PC-3 (cell line): Measurements from ENCODE around the gene RIPK3.

Source experiments
- EZH2 ChIP-seq: fragments of 300-600 bp; sonication (generic); IDR thresholded peaks from one replicate; pipeline ENCODE4 v1.6.1; 2017; ENCODE audit warnings: antibody characterized with exemption, mild to moderate bottlenecking, low read length; ENCODE audit not compliant: unreplicated experiment
- EZH2phosphoT487 ChIP-seq: fragments of 300-600 bp; sonication (generic); IDR thresholded peaks from 2 replicates; pipeline ENCODE4 v1.6.1; 2018; ENCODE audit warnings: mild to moderate bottlenecking, antibody characterized with exemption, low read length, borderline replicate concordance
- TF ChIP-seq, protein P1 (sequence below): fragments of 300-600 bp; sonication (generic); conservative IDR thresholded peaks from 2 replicates; pipeline ENCODE4 v1.5.1; 2017; ENCODE audit warnings: antibody characterized with exemption, low read depth, mild to moderate bottlenecking, low read length

DNA sequence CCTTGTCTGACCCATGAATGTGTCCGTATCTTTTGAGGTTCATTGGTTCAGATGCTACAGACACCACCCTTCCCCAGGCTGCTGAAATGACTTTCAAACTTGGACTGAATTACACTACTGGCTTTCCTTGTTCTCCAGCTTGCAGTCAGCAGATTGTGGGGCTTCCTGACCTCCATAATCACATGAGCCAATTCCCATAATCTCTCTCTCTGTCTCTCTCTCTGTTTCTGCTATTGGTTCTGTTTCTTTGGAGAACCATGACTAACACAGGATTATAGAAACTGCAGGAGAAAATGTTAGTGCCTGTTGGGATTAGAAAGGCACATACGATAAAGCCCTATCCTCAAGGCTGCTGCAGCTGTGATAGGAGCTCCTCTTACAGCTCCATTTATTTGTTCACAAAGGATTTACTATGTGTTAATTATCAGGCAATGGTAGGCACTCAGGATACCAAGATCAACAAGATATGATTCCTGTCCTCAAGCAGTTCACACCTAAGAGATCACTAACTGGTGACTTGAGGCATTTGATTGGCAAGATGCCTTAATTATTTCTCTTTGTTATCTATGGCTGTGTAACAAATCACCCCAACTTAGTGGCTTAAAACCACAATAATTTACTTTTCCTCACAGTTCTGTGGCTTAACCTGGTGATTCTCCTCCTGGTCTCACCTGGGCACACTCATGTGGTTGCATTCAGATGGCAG lies 48.8 kb upstream of the RIPK3 start:
- TF ChIP-seq, protein P1, sequence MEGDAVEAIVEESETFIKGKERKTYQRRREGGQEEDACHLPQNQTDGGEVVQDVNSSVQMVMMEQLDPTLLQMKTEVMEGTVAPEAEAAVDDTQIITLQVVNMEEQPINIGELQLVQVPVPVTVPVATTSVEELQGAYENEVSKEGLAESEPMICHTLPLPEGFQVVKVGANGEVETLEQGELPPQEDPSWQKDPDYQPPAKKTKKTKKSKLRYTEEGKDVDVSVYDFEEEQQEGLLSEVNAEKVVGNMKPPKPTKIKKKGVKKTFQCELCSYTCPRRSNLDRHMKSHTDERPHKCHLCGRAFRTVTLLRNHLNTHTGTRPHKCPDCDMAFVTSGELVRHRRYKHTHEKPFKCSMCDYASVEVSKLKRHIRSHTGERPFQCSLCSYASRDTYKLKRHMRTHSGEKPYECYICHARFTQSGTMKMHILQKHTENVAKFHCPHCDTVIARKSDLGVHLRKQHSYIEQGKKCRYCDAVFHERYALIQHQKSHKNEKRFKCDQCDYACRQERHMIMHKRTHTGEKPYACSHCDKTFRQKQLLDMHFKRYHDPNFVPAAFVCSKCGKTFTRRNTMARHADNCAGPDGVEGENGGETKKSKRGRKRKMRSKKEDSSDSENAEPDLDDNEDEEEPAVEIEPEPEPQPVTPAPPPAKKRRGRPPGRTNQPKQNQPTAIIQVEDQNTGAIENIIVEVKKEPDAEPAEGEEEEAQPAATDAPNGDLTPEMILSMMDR, result no peak
- TF ChIP-seq EZH2 (no peak), EZH2phosphoT487 (no peak)
